HG02981 (cell line): ENCODE data around the gene MLLT6.
A peak's percentile ranks its signal among the peaks of the same experiment; 100 is the strongest.

ENCODE experiments used
- ATAC-seq: cut with Tn5 transposase; IDR thresholded peaks from one replicate; pipeline ENCODE4 v1.9.1; 2021; ENCODE audit warnings: mild to moderate bottlenecking, moderate library complexity; ENCODE audit not compliant: unreplicated experiment

MLLT6 gene

GRCh38 chr17:38741461-38741860 lies 36.4 kb downstream of the MLLT6 start:
- ATAC-seq, result no peak

GRCh38 chr17:38741921-38742410 lies 36.9 kb downstream of the MLLT6 start:
- no peak for ATAC-seq

GRCh38 chr17:38742411-38743308 lies 37.6 kb downstream of the MLLT6 start:
- no peak for ATAC-seq

- no peak for ATAC-seq
Observed at GRCh38 chr17:38743556-38744171, 38.6 kb downstream of the MLLT6 start.

- ATAC-seq, result no peak
Observed at GRCh38 chr17:38745545-38745944, 40.5 kb downstream of the MLLT6 start.

GRCh38 chr17:38746004-38746848 lies 41.2 kb downstream of the MLLT6 start:
- ATAC-seq, result no peak

- ATAC-seq, result no peak
Observed at GRCh38 chr17:38746849-38747462, 41.9 kb downstream of the MLLT6 start.

- no peak for ATAC-seq
Observed at GRCh38 chr17:38747463-38748148, 42.5 kb downstream of the MLLT6 start.

- ATAC-seq, result no peak
Observed at GRCh38 chr17:38748149-38748891, 43.2 kb downstream of the MLLT6 start, which contains the start of gene PCGF2. TSS of gene PCGF2 (minus strand) at chr17:38748336. CDS start at chr17:38740402, 7,934 bp downstream.

- no peak for ATAC-seq
Observed at GRCh38 chr17:38748892-38749222, 43.8 kb downstream of the MLLT6 start.

- no peak for ATAC-seq
Observed at GRCh38 chr17:38749223-38750043, 44.4 kb downstream of the MLLT6 start.

- ATAC-seq, result no peak
Observed at GRCh38 chr17:38750044-38750311, 44.9 kb downstream of the MLLT6 start.

- no peak for ATAC-seq
Observed at GRCh38 chr17:38750312-38751121, 45.4 kb downstream of the MLLT6 start.

- ATAC-seq, result no peak
Observed at GRCh38 chr17:38751144-38751807, 46.2 kb downstream of the MLLT6 start.

GRCh38 chr17:38751808-38752307 lies 46.8 kb downstream of the MLLT6 start:
- ATAC-seq, result peak; percentile 16

GRCh38 chr17:38752308-38753070 lies 47.4 kb downstream of the MLLT6 start, which contains the start of gene PSMB3:
TSS of gene PSMB3 (plus strand) at chr17:38752741. CDS start at chr17:38752827, 86 bp downstream.
- ATAC-seq, result peak; percentile 78
